ENCODE results near the gene CELF2.

- no peak for TF ChIP-seq EZH2 (IDR thresholded peaks at IDR 0.05; ENCODE audit: insufficient read depth, poor library complexity, severe bottlenecking)
- no peak for TF ChIP-seq EZH2phosphoT487 (IDR thresholded peaks at IDR 0.05; ENCODE audit: insufficient read depth, low read depth)
These were observed 300.4 kb downstream of the CELF2 start for GRCh38 chr10:11317936-11318670.

Measured in GM23248 (cell line).